Psoas muscle (tissue), 8 donors: ENCODE results near the gene OLA1. TPM values are rescaled to one million over a fixed set of nuclear protein-coding genes. Genes with fewer than 3 reads are reported as not detected.
A peak's percentile ranks its signal among the peaks of the same experiment; 100 is the strongest.

ENCODE experiments used
- ATAC-seq, 4 donors: fragments of 200-7000 bp; cut with Tn5 transposase; one replicate each; pipeline ENCODE4 v1.9.1; 2020; ENCODE audit warnings: moderate library complexity in 3 of 4, mild to moderate bottlenecking in 2 of 4
- DNase-seq, 2 donors: peaks; one replicate each; pipeline ENCODE4 v3.0.0-alpha.2; 2020
- H3K27ac ChIP-seq: fragments of 200-600 bp; one replicate; pipeline ENCODE4 v1.8.0; 2022
- H3K27me3 ChIP-seq, 3 donors: fragments of 200-600 bp in 1 of 3; one replicate each; pipeline versions ENCODE4 v1.6.1 to v1.8.0; 2013 to 2022; ENCODE audit warnings: low read length in 2 of 3, mild to moderate bottlenecking in 2 of 3, moderate library complexity in 1 of 3; ENCODE audit not compliant: insufficient read depth in 3 of 3
- H3K36me3 ChIP-seq, 2 donors: fragments of 200-600 bp in 1 of 2; one replicate each; pipeline versions ENCODE4 v1.6.1 to v1.8.0; 2013 to 2022; ENCODE audit warnings: low read depth in 1 of 2, mild to moderate bottlenecking in 1 of 2, moderate library complexity in 1 of 2; ENCODE audit not compliant: insufficient read depth in 1 of 2
- H3K4me1 ChIP-seq: fragments of 200-600 bp; one replicate; pipeline ENCODE4 v1.8.0; 2022
- H3K4me3 ChIP-seq: fragments of 200-600 bp; one replicate; pipeline ENCODE4 v1.8.0; 2022; ENCODE audit warnings: mild to moderate bottlenecking
- H3K9me3 ChIP-seq: fragments of 200-600 bp; one replicate; pipeline ENCODE4 v1.8.0; 2022
- CTCF ChIP-seq: fragments of 200-600 bp; IDR thresholded peaks from one replicate; pipeline ENCODE4 v1.8.0; 2022; ENCODE audit warnings: antibody characterized with exemption
- WGBS, 3 donors: extraction: QIAGEN DNeasy Blood & Tissue Kit; methylation state at CpG; one replicate each; pipeline versions ENCODE4 v1.1.6 to v1.1.7; 2013; 5-methylcytosine and 5-hydroxymethylcytosine counted together
- intact Hi-C, 2 donors: fragments of 100-400 bp; cut with DNase I; formaldehyde crosslinking; loops; one replicate each; pipeline versions ENCODE4 v1.11.0 to v1.14.2; 2022
- polyA plus RNA-seq, 3 donors: library from polyadenylated mRNA; stranded (reverse); fragments of 200-250 nt; gene quantifications; one replicate each; pipeline ENCODE4 v1.2.3, GENCODE V29; 2013
- total RNA-seq, 4 donors: library from RNA; stranded (reverse); fragmentation: NEBNext Ultra II Directional in 2 of 4; extraction: Animal tissue kit (Norgen Biotek cat#: 25700) in 2 of 4; gene quantifications; one replicate each; pipeline versions ENCODE4 v1.2.1 to v1.2.4, GENCODE V29; 2021 to 2023
- donor health status: healthy with polysubstance abuse.
- donor health status: DM: no; HTN: no; CAD: no; lungs with moderate emphysema.
- donor health status: Bipolar disorder and iron deficiency.
- donor health status: healthy.
- donor health status: DM: yes; HTN: yes; CAD: no.
- donor health status: DM: no; HTN: no; CAD: no.
- donor health status: DM: no; HTN: no; CAD: no.
- donor health status: DM: yes; HTN: yes; CAD: no.

OLA1 gene
- total and polyA plus RNA-seq, 7 donors = 86.8 to 125 (median 112) TPM

GRCh38 chr2:174033163-174033550 is 215.2 kb downstream of the OLA1 start:
- no peak for TF ChIP-seq CTCF
- ATAC-seq = no peak
- intact Hi-C loops = no loop called here
- H3K4me3 ChIP-seq = no peak overlapping the region
- no peaks in the 10 kb centered on the region for H3K9me3 ChIP-seq
- DNase-seq = no peak
- no peaks in the 10 kb centered on the region for H3K36me3 ChIP-seq
- peaks cover 20% of the 10 kb centered on the region for H3K4me1 ChIP-seq
- H3K27me3 ChIP-seq = no peaks in the 10 kb centered on the region
- 95 to 100% (median 100%) methylated on average over 2 of the region's 2 CpGs for WGBS, 3 donors
- no peak overlapping the region for H3K27ac ChIP-seq

GRCh38 chr2:174031226-174031625 is 217.1 kb downstream of the OLA1 start:
- H3K36me3 ChIP-seq = no peaks in the 10 kb centered on the region
- no peak overlapping the region for H3K27ac ChIP-seq
- 64 to 71% (median 70%) methylated on average over 3 of the region's 3 CpGs for WGBS, 3 donors
- no peak overlapping the region for H3K4me3 ChIP-seq
- no peaks in the 10 kb centered on the region for H3K27me3 ChIP-seq
- no peaks in the 10 kb centered on the region for H3K9me3 ChIP-seq
- intact Hi-C loops = no loop called here
- H3K4me1 ChIP-seq = peaks cover 9% of the 10 kb centered on the region
- DNase-seq (no peak), ATAC-seq (no peak)
- no peak for TF ChIP-seq CTCF

- 72 to 78% (median 77%) methylated on average over 5 of the region's 5 CpGs for WGBS, 3 donors
- H3K4me1 ChIP-seq = peaks cover 15% of the 10 kb centered on the region
Observed at GRCh38 chr2:174028935-174029334, 219.4 kb downstream of the OLA1 start.

GRCh38 chr2:174027956-174028355 is 220.4 kb downstream of the OLA1 start:
- Histone ChIP-seq H3K4me3 (no peak overlapping the region), H3K4me1 (peaks cover 25% of the 10 kb centered on the region), H3K27ac (no peak overlapping the region), H3K27me3 (no peaks in the 10 kb centered on the region), H3K9me3 (no peaks in the 10 kb centered on the region), H3K36me3 (no peaks in the 10 kb centered on the region)
- DNase-seq (no peak), ATAC-seq (no peak)
- intact Hi-C loops = no loop called here
- TF ChIP-seq CTCF = no peak
- WGBS, 3 donors = 67 to 78% (median 71%) methylated on average over 3 of the region's 3 CpGs

More at GRCh38 chr2:174028935-174029334, 219.4 kb downstream of the OLA1 start:
- Histone ChIP-seq H3K27ac (no peak overlapping the region), H3K9me3 (no peaks in the 10 kb centered on the region), H3K27me3 (no peaks in the 10 kb centered on the region), H3K4me3 (no peak overlapping the region), H3K36me3 (no peaks in the 10 kb centered on the region)
- intact Hi-C loops = no loop called here
- no peak for ATAC-seq
- DNase-seq = no peak
- TF ChIP-seq CTCF = no peak

- no peak for TF ChIP-seq CTCF
- Histone ChIP-seq H3K4me1 (peaks cover 26% of the 10 kb centered on the region), H3K9me3 (no peaks in the 10 kb centered on the region), H3K27ac (peak overlapping the region; percentile 92), H3K27me3 (no peaks in the 10 kb centered on the region), H3K4me3 (no peak overlapping the region), H3K36me3 (no peaks in the 10 kb centered on the region)
- intact Hi-C loops = no loop called here
- DNase-seq (no peak), ATAC-seq (no peak)
- 82 to 90% (median 84%) methylated on average over 23 of the region's 23 CpGs for WGBS, 3 donors
Observed at GRCh38 chr2:174026122-174026845, 222.0 kb downstream of the OLA1 start.
